GM21717 (cell line): ENCODE results near the gene ABO.
"Not testable (repeated sequence)": the region's sequence is repeated elsewhere in the genome, so short reads cannot be mapped to it uniquely, and the experiment has no call there.

Source experiments
- ATAC-seq: cut with Tn5 transposase; IDR thresholded peaks from one replicate; pipeline ENCODE4 v1.9.1; 2021; ENCODE audit warnings: mild to moderate bottlenecking, moderate library complexity; ENCODE audit not compliant: unreplicated experiment

The ABO gene

DNA sequence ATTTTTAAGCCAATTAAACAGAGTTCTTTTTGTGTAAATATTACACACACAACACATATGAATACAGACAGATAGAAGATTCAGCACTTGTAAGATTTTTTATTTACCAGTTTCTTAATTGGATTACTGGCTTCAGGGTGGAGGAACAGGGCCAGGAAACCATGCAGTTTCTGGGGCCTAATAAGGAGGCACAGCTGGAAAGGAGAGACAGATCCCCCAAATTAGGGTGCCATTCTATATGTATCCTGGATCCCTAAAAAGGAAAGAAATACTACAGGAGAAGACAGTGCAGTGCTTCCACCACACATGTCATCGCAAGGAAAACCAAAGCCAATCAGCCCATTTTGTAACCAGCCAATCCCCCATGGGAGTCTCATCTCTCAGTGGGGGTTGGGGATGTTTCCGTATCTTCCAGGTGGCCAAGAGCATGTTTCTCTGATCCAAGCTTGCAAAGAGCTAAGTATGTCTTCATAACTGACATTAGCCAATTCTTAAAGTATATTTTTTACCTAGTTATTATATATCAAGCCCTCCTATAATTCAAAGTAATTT lies 15.8 kb upstream of the ABO start:
- ATAC-seq = no peak

- no peak for ATAC-seq
These were observed 11.5 kb upstream of the ABO start for GRCh38 chr9:133286523-133286922.

GRCh38 chr9:133285252-133285775 lies 10.3 kb upstream of the ABO start:
- ATAC-seq = no peak

- ATAC-seq = no peak
These were observed 9.4 kb upstream of the ABO start for GRCh38 chr9:133284362-133284761.

DNA sequence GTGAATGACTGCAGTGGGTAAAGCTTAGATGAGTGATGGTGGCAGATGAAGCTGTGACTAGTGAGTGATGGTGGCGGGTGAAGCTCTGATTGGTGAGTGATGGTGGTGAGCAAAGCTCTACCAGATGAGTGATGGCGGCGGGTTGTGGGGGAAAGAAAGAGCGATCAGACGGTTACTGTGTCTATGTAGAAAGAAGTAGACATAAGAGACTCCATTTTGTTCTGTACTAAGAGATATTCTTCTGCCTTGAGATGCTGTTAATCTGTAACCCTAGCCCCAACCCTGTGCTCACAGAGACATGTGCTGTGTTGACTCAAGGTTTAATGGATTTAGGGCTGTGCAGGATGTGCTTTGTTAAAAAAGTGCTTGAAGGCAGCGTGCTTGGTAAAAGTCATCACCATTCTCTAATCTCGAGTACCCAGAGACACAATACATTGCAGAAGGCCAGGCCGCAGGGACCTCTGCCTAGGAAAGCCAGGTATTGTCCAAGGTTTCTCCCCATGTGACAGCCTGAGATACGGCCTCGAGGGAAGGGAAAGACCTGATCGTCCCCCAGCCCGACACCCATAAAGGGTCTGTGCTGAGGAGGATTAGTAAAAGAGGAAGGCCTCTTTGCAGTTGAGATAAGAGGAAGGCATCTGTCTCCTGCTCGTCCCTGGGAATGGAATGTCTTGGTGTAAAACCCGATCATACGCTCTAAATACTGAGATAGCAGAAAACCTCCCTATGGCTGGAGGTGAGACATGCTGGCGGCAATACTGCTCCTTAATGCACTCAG lies 8.4 kb upstream of the ABO start:
- ATAC-seq = not testable (repeated sequence)

DNA sequence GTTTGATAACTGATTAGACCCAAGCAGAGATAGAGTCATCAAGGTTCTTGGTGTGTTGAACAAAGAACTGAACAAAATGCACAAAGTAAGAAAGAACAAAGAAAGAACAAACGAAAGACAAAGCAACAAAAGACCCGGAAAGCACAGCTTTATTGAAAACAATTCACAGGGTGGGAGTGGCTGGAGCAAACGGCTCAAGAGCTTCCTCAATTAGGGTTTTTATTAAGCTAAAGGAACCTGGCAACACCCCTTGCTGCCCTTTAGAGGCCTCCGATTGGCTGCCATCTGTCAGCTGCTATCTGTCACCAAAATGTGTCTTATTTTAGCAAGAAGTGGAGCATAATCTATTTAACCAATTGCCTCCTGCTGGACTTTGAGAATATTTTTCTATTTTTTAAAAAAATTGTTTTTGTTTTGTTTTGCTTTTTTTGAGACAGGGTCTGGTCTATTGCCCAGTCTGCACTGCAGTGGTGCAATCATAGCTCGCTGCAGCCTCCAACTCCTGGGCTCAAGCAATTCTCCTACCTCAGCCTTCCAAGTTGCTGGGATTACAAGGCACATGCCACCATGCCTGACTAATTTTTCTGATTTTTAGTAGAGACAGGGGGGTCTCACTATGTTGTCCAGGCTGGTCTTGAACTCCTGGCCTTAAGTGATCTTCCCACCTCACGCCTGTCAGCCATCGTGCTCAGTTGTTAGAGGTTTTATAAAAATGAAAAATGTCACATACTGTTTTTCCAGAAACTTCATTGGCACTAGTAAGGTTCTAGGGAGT lies 7.7 kb upstream of the ABO start:
- ATAC-seq = no peak

GRCh38 chr9:133280392-133280791 lies 5.4 kb upstream of the ABO start:
- no peak for ATAC-seq

DNA sequence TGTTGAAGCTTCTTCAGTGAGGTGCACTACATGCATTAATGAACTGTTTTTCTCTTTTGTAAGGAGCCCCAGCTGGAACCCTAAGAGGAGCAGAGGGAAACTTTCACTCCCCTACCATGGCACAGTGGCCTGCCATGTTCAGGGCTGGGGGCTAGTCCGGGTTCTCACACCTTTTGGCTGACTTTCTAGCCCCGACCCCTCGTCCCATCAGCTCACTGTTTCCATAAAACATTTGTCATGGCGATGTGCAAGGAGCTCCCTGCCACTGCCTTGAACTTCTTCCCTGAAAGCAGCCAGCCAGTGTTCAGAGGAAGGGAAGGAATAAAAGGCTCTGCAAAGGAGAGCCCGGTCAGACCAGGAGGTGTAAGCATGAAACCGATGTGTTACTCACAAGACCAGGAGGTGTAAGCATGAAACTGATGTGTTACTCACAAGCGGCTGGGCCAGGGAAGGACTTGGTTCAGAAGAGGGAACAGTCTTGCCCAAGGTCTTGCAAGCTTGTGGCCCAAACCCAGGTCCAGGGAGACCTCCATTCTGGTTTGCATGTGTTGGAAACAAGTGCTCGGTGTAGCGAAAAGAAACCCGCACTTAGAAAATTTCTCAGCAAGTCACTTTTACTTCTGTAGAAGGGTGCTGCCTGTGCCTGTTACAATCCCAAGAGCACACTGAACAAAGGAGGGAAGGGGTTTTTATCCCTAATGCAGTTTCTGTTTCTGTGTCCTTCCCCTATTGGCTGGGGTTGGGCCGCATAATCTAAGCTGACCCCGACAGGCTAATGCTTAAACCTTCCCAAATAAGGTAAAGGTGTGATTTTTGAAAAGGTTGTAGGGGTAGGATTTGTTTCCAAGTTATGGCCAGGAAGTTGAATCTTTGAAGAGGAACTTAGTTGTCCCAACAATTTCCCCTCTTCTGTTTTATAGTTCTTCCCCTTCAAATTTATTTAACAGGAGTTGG lies 3.4 kb upstream of the ABO start:
- ATAC-seq = no peak

- no peak for ATAC-seq
These were observed 2.5 kb upstream of the ABO start for GRCh38 chr9:133277467-133277866.

- ATAC-seq = no peak
These were observed 1.9 kb upstream of the ABO start for GRCh38 chr9:133276923-133277322.

DNA sequence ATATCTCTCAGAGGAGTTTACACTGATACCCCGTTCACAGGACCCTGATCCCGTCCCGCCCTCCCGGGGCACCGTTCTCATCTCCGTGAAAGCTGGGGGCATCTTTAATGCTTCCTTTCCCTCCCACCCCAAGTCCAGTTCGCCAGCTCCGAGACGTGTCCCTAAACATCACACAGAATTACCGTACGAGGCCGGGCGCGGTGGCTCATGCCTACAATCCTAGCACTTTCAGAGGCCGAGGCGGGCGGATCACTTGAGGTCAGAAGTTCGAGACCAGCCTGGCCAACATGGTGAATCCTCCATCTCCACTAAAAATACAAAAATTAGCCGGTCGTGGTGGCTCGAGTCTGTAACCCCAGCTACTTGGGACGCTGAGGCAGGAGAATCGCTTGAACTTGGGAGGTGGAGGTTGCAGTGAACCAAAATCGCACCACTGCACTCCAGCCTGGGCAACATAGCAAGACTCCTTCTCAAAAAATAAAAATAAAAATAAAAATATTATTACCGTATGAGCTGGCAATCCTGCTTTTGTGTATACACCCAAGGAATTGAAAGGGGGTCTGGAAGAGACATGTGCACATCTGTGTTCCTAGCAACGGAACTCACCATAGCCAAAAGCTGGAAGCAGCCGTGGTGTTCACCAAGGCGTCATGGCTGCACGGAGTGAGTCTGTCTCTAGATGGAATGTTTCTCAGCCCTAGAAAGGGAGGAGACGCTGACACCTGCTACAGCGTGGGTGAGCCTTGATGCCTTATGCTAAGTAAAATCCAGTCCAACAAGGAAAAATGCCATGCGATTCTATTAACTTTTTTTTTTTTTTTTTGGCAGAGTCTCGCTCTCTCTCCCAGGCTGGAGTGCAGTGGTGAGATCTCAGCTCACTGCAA lies 1.2 kb upstream of the ABO start:
- no peak for ATAC-seq

- no peak for ATAC-seq
These were observed 531 bp downstream of the ABO start for GRCh38 chr9:133274236-133275104.

- no peak for ATAC-seq
These were observed 1.2 kb downstream of the ABO start for GRCh38 chr9:133273819-133274218.

DNA sequence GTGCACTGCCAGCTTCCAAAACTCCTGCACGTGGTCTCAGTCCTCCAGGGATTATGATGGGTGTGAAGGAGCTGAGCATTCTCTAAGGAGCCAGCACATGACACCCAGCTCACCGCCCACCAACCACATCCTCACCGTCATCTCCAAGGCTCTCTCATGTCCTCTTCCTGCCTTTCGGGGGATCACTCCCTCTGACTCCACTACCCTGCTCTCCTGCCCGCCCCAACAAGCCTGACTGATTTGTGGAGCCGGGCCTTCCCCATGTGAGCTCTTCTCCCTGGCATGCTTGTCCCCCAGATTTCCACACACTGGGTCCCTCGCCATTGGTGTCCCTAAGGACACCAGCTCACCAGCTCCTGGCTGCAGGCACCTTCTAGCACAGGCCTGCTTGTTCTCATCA lies 1.9 kb downstream of the ABO start:
- no peak for ATAC-seq

GRCh38 chr9:133269537-133270362 lies 5.3 kb downstream of the ABO start:
- no peak for ATAC-seq

GRCh38 chr9:133269136-133269535 lies 5.9 kb downstream of the ABO start:
- not testable (repeated sequence) for ATAC-seq

DNA sequence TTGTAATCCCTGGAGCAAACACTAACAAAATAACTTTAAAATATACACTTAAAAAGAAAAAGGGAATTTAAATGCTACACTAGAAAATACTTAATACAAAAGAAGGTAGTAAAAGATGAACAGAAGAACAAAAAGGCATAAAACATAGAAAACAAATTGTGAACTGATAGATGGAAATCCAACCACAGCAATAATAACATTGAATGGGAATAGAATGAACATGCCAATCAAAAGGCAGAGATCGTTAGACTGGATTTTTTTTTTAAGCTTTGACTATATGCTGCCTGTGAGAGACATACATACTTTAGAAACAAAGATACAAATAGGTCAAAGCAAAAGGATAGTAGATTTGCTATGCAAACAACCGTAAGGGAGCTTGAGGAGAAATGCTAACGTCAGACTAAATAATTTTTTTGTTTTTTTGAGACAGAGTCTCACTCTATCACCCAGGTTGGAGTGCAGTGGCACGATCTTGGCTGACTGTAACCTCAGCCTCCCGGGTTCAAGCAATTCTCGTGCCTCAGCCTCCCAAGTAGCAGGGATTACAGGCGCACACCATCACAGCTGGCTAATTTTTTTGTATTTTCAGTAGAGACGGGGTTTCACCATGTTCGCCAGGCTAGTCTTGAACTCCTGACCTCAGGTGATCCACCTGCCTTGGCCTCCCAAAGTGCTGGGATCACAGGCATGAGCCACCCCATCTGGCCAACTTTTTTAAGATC lies 6.5 kb downstream of the ABO start:
- ATAC-seq = no peak
